Measurements from ENCODE around the gene AUNIP. TPM values are rescaled to one million over a fixed set of nuclear protein-coding genes. Genes with fewer than 3 reads are reported as not detected.

Gene AUNIP
- total RNA-seq, 1 experiment from 2014 or later: 11.0 TPM

GRCh38 chr1:25889470-25889869 is 30.2 kb upstream of the AUNIP start:
- no peak for DNase-seq
- H3K4me3 ChIP-seq: no peak overlapping the region
- no peaks in the 10 kb centered on the region for H3K9me3 ChIP-seq (ENCODE audit: insufficient read depth, low read depth)
- TF ChIP-seq EZH2 (IDR thresholded peaks at IDR 0.05; ENCODE audit: low read depth) (no peak), CTCF (conservative IDR thresholded peaks at IDR 0.05) (peak; percentile 42; the same call in 1 of the 2 replicates)
- H3K9me2 ChIP-seq (ENCODE audit: insufficient read depth): no peaks in the 10 kb centered on the region
- no peaks in the 10 kb centered on the region for H3K79me2 ChIP-seq (ENCODE audit: low read depth)
- ChIA-PET CTCF (interaction anchor here (1.0 kb wide), 1 partner anchor 15 kb away, joined by 4 read pairs; no protein-coding TSS in a partner anchor), POLR2A (ENCODE audit: unreplicated experiment) (interaction anchor here (1.0 to 1.4 kb wide), 2 partner anchors 11 to 14 kb away, joined by 12 to 13 read pairs; partner anchors contain the start of gene PAQR7)
- H3K4me2 ChIP-seq: peak overlapping the region; percentile 79
- peak overlapping the region; percentile 96 for H3K27ac ChIP-seq
- intact Hi-C loops (cut with micrococcal nuclease; ENCODE audit: unreplicated experiment): no loop called here
- no peak overlapping the region for H2AFZ ChIP-seq
- no peaks in the 10 kb centered on the region for H4K20me1 ChIP-seq (ENCODE audit: insufficient read depth)
- no peaks in the 10 kb centered on the region for H3K36me3 ChIP-seq (ENCODE audit: low read depth)
- BruUV-seq (replicated peaks): no TSS peak
- no peaks in the 10 kb centered on the region for H3K27me3 ChIP-seq (ENCODE audit: insufficient read depth, low read depth)
- H3F3A ChIP-seq (ENCODE audit: insufficient read depth, low read depth): peaks cover 56% of the 10 kb centered on the region
- H3K4me1 ChIP-seq (replicated peaks; ENCODE audit: insufficient read depth): peaks cover 61% of the 10 kb centered on the region

GRCh38 chr1:25888426-25888987 is 29.2 kb upstream of the AUNIP start:
- no peaks in the 10 kb centered on the region for H3K9me2 ChIP-seq (ENCODE audit: insufficient read depth)
- no peaks in the 10 kb centered on the region for H3K36me3 ChIP-seq (ENCODE audit: low read depth)
- H3F3A ChIP-seq (ENCODE audit: insufficient read depth, low read depth): peaks cover 51% of the 10 kb centered on the region
- no peaks in the 10 kb centered on the region for H4K20me1 ChIP-seq (ENCODE audit: insufficient read depth)
- ChIA-PET CTCF (interaction anchor here (0.7 kb wide), 1 partner anchor 14 kb away, joined by 3 read pairs; no protein-coding TSS in a partner anchor), POLR2A (ENCODE audit: unreplicated experiment) (interaction anchor here (0.5 kb wide), 1 partner anchor 74 kb away, joined by 9 read pairs; no protein-coding TSS in a partner anchor)
- H2AFZ ChIP-seq: no peak overlapping the region
- intact Hi-C loops (cut with micrococcal nuclease; ENCODE audit: unreplicated experiment): no loop called here
- no peaks in the 10 kb centered on the region for H3K79me2 ChIP-seq (ENCODE audit: low read depth)
- H3K4me1 ChIP-seq (replicated peaks; ENCODE audit: insufficient read depth): peaks cover 55% of the 10 kb centered on the region
- no peak overlapping the region for H3K4me3 ChIP-seq
- no peaks in the 10 kb centered on the region for H3K27me3 ChIP-seq (ENCODE audit: insufficient read depth, low read depth)
- peak overlapping the region; percentile 96 for H3K27ac ChIP-seq
- no peak for DNase-seq
- H3K4me2 ChIP-seq: peak overlapping the region; percentile 79
- no peaks in the 10 kb centered on the region for H3K9me3 ChIP-seq (ENCODE audit: insufficient read depth, low read depth)
- no TSS peak for BruUV-seq (replicated peaks)
- TF ChIP-seq EZH2 (IDR thresholded peaks at IDR 0.05; ENCODE audit: low read depth) (no peak), CTCF (conservative IDR thresholded peaks at IDR 0.05) (no peak)

- Histone ChIP-seq H3K4me3 (no peak overlapping the region), H3F3A (ENCODE audit: insufficient read depth, low read depth) (peaks cover 24% of the 10 kb centered on the region), H2AFZ (no peak overlapping the region), H3K9me2 (ENCODE audit: insufficient read depth) (no peaks in the 10 kb centered on the region), H3K27ac (no peak overlapping the region), H3K79me2 (ENCODE audit: low read depth) (no peaks in the 10 kb centered on the region), H3K4me2 (no peak overlapping the region), H3K9me3 (ENCODE audit: insufficient read depth, low read depth) (no peaks in the 10 kb centered on the region), H4K20me1 (ENCODE audit: insufficient read depth) (no peaks in the 10 kb centered on the region), H3K4me1 (replicated peaks; ENCODE audit: insufficient read depth) (peaks cover 28% of the 10 kb centered on the region), H3K36me3 (ENCODE audit: low read depth) (no peaks in the 10 kb centered on the region), H3K27me3 (ENCODE audit: insufficient read depth, low read depth) (no peaks in the 10 kb centered on the region)
- CTCF ChIA-PET: no interaction called here
- no peak for DNase-seq
- intact Hi-C loops (cut with micrococcal nuclease; ENCODE audit: unreplicated experiment): no loop called here
- no peak for TF ChIP-seq EZH2 (IDR thresholded peaks at IDR 0.05; ENCODE audit: low read depth)
- no peak for TF ChIP-seq CTCF (conservative IDR thresholded peaks at IDR 0.05)
- POLR2A ChIA-PET (ENCODE audit: unreplicated experiment): no interaction called here
- BruUV-seq (replicated peaks): no TSS peak
Measured at GRCh38 chr1:25885602-25886001, 26.3 kb upstream of the AUNIP start.

All from PC-9 (cell line).